GM12878 (cell line): ENCODE data around the gene GPRIN1. TPM values are rescaled to one million over a fixed set of nuclear protein-coding genes. Genes with fewer than 3 reads are reported as not detected.

Experiments used
- ATAC-seq: fragments of 200-7000 bp; cut with Tn5 transposase; 3 replicates; pipeline ENCODE4 v1.9.1; 2020; ENCODE audit warnings: mild to moderate bottlenecking, moderate library complexity
- BruUV-seq: library from RNA; stranded (reverse); fragments of 400-500 nt; replicated peaks from 2 replicates; lab custom pipeline; 2021; lab: Mats Ljungman, UMichigan
- CTCF ChIA-PET: fragments of 300-600 bp; sonication (Branson Sonifier 250); formaldehyde crosslinking; extraction: SDS; loops from one replicate; lab custom pipeline; 2021; ENCODE audit warnings: inconsistent platforms; lab: Yijun Ruan, JAX
- POLR2A ChIA-PET: fragments of 350-600 bp; formaldehyde crosslinking; extraction: SDS; loops from one replicate; lab custom pipeline; 2021; ENCODE audit warnings: inconsistent platforms; lab: Charles Lee
- RAD21 ChIA-PET: fragments of 300-600 bp; sonication (Branson Sonifier 250); formaldehyde crosslinking; loops from one replicate; lab custom pipeline; 2023; ENCODE audit warnings: antibody characterized with exemption; ENCODE audit not compliant: unreplicated experiment; lab: Charles Lee
- SMC1A ChIA-PET: fragments of 300-600 bp; sonication (Branson Sonifier 250); formaldehyde crosslinking; loops from one replicate; lab custom pipeline; 2023; ENCODE audit not compliant: unreplicated experiment, uncharacterized antibody; lab: Charles Lee
- DNase-seq: peaks from one replicate; pipeline ENCODE4 v3.0.0-alpha.2; 2011; ENCODE audit warnings: low read depth, low spot score
- FAIRE-seq: peaks from 3 replicates; lab custom pipeline; 2011; peaks lifted over from hg19 to GRCh38; lab: Jason Lieb, UNC
- H2AFZ ChIP-seq: 2 replicates; pipeline ENCODE4 v1.6.0; 2011; ENCODE audit warnings: low read depth, low read length, control low read depth; ENCODE audit not compliant: control insufficient read depth
- H3K27ac ChIP-seq: 2 replicates; pipeline ENCODE4 v1.5.1; 2011; ENCODE audit warnings: control low read depth; ENCODE audit not compliant: control insufficient read depth, insufficient read depth
- H3K27me3 ChIP-seq, 2 experiments: replicated peaks in 1 of 2; 2 replicates each; pipeline versions ENCODE4 v1.6.0 to v1.6.1; 2011; ENCODE audit warnings: low read length in 1 of 2; ENCODE audit not compliant: control insufficient read depth in 2 of 2, insufficient read depth in 2 of 2
- H3K36me3 ChIP-seq, 2 experiments: 2 replicates each; pipeline ENCODE4 v1.5.1; 2011; ENCODE audit warnings: low read length in 1 of 2; ENCODE audit not compliant: control insufficient read depth in 2 of 2, insufficient read depth in 2 of 2
- H3K4me1 ChIP-seq: 2 replicates; pipeline ENCODE4 v1.6.1; 2011; ENCODE audit warnings: mild to moderate bottlenecking, low read length, moderate library complexity, mixed read lengths; ENCODE audit not compliant: control insufficient read depth, insufficient read depth
- H3K4me2 ChIP-seq: 2 replicates; pipeline ENCODE4 v1.6.0; 2011; ENCODE audit warnings: control low read depth; ENCODE audit not compliant: control insufficient read depth, insufficient read depth
- H3K4me3 ChIP-seq: fragments of 200-600 bp; sonication (generic); 2 replicates; pipeline ENCODE4 v1.5.1; 2016
- H3K79me2 ChIP-seq: 2 replicates; pipeline ENCODE4 v1.6.0; 2011; ENCODE audit warnings: low read length; ENCODE audit not compliant: control insufficient read depth, insufficient read depth
- H3K9ac ChIP-seq: 2 replicates; pipeline ENCODE4 v1.8.0; 2011; ENCODE audit warnings: low read length, control low read depth, mixed read lengths; ENCODE audit not compliant: control insufficient read depth, insufficient read depth
- H3K9me3 ChIP-seq: replicated peaks from 3 replicates; pipeline ENCODE4 v1.5.1; 2011; ENCODE audit warnings: mild to moderate bottlenecking, low read length; ENCODE audit not compliant: control insufficient read depth, insufficient read depth
- H4K20me1 ChIP-seq: 2 replicates; pipeline ENCODE4 v1.6.0; 2011; ENCODE audit not compliant: control insufficient read depth, insufficient read depth
- BCL11A ChIP-seq: IDR thresholded peaks from 2 replicates; pipeline ENCODE4 v1.6.1; 2011; ENCODE audit warnings: low read depth, low read length
- CBX3 ChIP-seq: fragments of 200-600 bp; sonication (generic); IDR thresholded peaks from 2 replicates; pipeline ENCODE4 v1.6.1; 2016; ENCODE audit warnings: low read depth, borderline replicate concordance
- DPF2 ChIP-seq: fragments of 450-650 bp; IDR thresholded peaks from 2 replicates; pipeline ENCODE4 v1.6.1; 2017; ENCODE audit warnings: mild to moderate bottlenecking
- ELK1 ChIP-seq: IDR thresholded peaks from 2 replicates; pipeline ENCODE4 v1.6.1; 2012; ENCODE audit warnings: low read depth, low read length, improper control_type of control experiment
- HSF1 ChIP-seq: fragments of 150-350 bp; IDR thresholded peaks from 2 replicates; pipeline ENCODE4 v1.6.1; 2014; ENCODE audit warnings: mild to moderate bottlenecking, low read depth, low read length
- IKZF2 ChIP-seq, 2 experiments: fragments of 450-650 bp; IDR thresholded peaks; 2 replicates each; pipeline ENCODE4 v1.6.1; 2017; ENCODE audit warnings: mild to moderate bottlenecking in 2 of 2, moderate library complexity in 2 of 2
- JUND ChIP-seq: IDR thresholded peaks from 2 replicates; pipeline ENCODE4 v1.6.1; 2012; ENCODE audit warnings: low read depth, mild to moderate bottlenecking, low read length, improper control_type of control experiment, moderate library complexity
- MYC ChIP-seq: IDR thresholded peaks from 2 replicates; pipeline ENCODE4 v1.6.1; 2011; ENCODE audit warnings: mild to moderate bottlenecking, low read length, moderate library complexity, inconsistent platforms; ENCODE audit not compliant: insufficient read depth, insufficient replicate concordance, insufficient read length, severe bottlenecking
- NFYA ChIP-seq: IDR thresholded peaks from 2 replicates; pipeline ENCODE4 v1.6.1; 2011; ENCODE audit warnings: low read depth, mild to moderate bottlenecking, low read length, improper control_type of control experiment, borderline replicate concordance
- NR2C1 ChIP-seq: fragments of 450-650 bp; IDR thresholded peaks from 2 replicates; pipeline ENCODE4 v1.6.1; 2017; ENCODE audit warnings: antibody characterized with exemption, mild to moderate bottlenecking, moderate library complexity
- PAX8 ChIP-seq: fragments of 450-650 bp; IDR thresholded peaks from 2 replicates; pipeline ENCODE4 v1.6.1; 2017; ENCODE audit warnings: mild to moderate bottlenecking, moderate library complexity
- PML ChIP-seq: IDR thresholded peaks from 2 replicates; pipeline ENCODE4 v1.6.1; 2012; ENCODE audit warnings: low read length, inconsistent platforms
- RELA ChIP-seq: fragments of 450-650 bp; IDR thresholded peaks from 2 replicates; pipeline ENCODE4 v1.8.0; 2014; ENCODE audit warnings: borderline replicate concordance; ENCODE audit not compliant: partially characterized antibody
- RELB ChIP-seq: fragments of 450-650 bp; IDR thresholded peaks from 2 replicates; pipeline ENCODE4 v1.6.1; 2017; ENCODE audit warnings: low read depth, mild to moderate bottlenecking, moderate library complexity
- SIX5 ChIP-seq: IDR thresholded peaks from 2 replicates; pipeline ENCODE4 v1.6.1; 2011; ENCODE audit warnings: mild to moderate bottlenecking, low read depth, low read length, moderate library complexity; ENCODE audit not compliant: severe bottlenecking
- SMC3 ChIP-seq: IDR thresholded peaks from 2 replicates; pipeline ENCODE4 v1.6.1; 2011; ENCODE audit warnings: low read length, improper control_type of control experiment, borderline replicate concordance
- SPI1 ChIP-seq: IDR thresholded peaks from 2 replicates; pipeline ENCODE4 v1.6.1; 2011; ENCODE audit warnings: low read depth, mild to moderate bottlenecking, low read length, moderate library complexity, borderline replicate concordance; ENCODE audit not compliant: insufficient read depth
- WGBS: methylation state at CpG from one replicate; pipeline ENCODE4 v1.1.6; 2016; ENCODE audit warnings: low lambda C conversion rate; ENCODE audit not compliant: insufficient replicate concordance, insufficient coverage; ENCODE audit errors: missing lambda C conversion rate; 5-methylcytosine and 5-hydroxymethylcytosine counted together
- in situ Hi-C: fragments of 300-500 bp; cut with MboI; formaldehyde crosslinking; loops from 9 replicates; pipeline ENCODE4 v1.14.3; 2018; ENCODE audit warnings: mixed read lengths
- intact Hi-C: fragments of 100-400 bp; cut with micrococcal nuclease; formaldehyde crosslinking; loops from one replicate; pipeline ENCODE4 v1.14.2; 2022; ENCODE audit not compliant: unreplicated experiment
- polyA plus RNA-seq, 11 experiments: library from polyadenylated mRNA; depleted of rRNA in 4 of 11; unstranded in 6 of 11; stranded (reverse) in 5 of 11; fragments of >200 nt; fragmentation: Nextera tagmentation in 4 of 11; fragmentation: Illumina TruSeq in 1 of 11; extraction: Ambion mirVana in 4 of 11; extraction: Trizol in 1 of 11; gene quantifications; 1 replicate in 1 of 11; 2 replicates in 10 of 11; pipeline versions ENCODE4 v1.2.1 to v1.2.3, GENCODE V29; 2011 to 2016; ENCODE audit warnings: inconsistent platforms in 2 of 11, missing spikeins in 2 of 11, low read depth in 1 of 11
- total RNA-seq, 4 experiments: library from RNA; depleted of rRNA in 3 of 4; stranded (reverse); fragments of >200 nt in 3 of 4; fragmentation: Illumina TruSeq in 1 of 4; extraction: Trizol in 1 of 4; gene quantifications; 2 replicates each; pipeline versions ENCODE4 v1.2.1 to v1.2.3, GENCODE V29; 2013 to 2021

Gene GPRIN1
- total and polyA plus RNA-seq, 10 of the 15 experiments (the other 5 are each of a cell fraction or from before 2014, with no cell fraction given): 0.52 to 16.3 (median 4.5) TPM

GRCh38 chr5:176550275-176550831 is 59.6 kb downstream of the GPRIN1 start (continued):
- TF ChIP-seq RELB: peak; percentile 63
- peak; percentile 90 to 91 for TF ChIP-seq IKZF2 (IDR thresholded peaks at IDR 0.05)
- no peak for TF ChIP-seq ELK1
- peak; percentile 97 for TF ChIP-seq SPI1
- TF ChIP-seq DPF2: peak; percentile 70

GRCh38 chr5:176549871-176550270 is 60.1 kb downstream of the GPRIN1 start:
- CTCF ChIA-PET: interaction anchor here (0.7 to 1.1 kb wide), 2 partner anchors 92 to 111 kb away, joined by 3 to 4 read pairs; no protein-coding TSS in a partner anchor
- Histone ChIP-seq H3K4me1 (0 out of 2 replicates have a peak, but pooled peaks cover 6% of the 10 kb centered on the region), H3K79me2 (no peaks in the 10 kb centered on the region), H3K27me3 (peaks cover 0 to 2% of the 10 kb centered on the region in 2 experiments; a peak in 2 of 4 replicates), H3K27ac (no peak overlapping the region), H3K9me3 (no peaks in the 10 kb centered on the region), H3K4me2 (no peak overlapping the region), H2AFZ (no peak overlapping the region), H3K9ac (no peak overlapping the region), H4K20me1 (no peaks in the 10 kb centered on the region), H3K4me3 (no peak overlapping the region), H3K36me3 (no peaks in the 10 kb centered on the region)
- FAIRE-seq: no peak
- no peak for ATAC-seq
- no peak for DNase-seq
- in situ Hi-C loops: no loop called here
- intact Hi-C loops: no loop called here
- TF ChIP-seq HSF1 (no peak), BCL11A (no peak), NR2C1 (no peak), CBX3 (no peak), MYC (no peak), JUND (no peak), RELA (no peak), NFYA (no peak), PML (no peak), PAX8 (no peak), IKZF2 (IDR thresholded peaks at IDR 0.05) (no peak), DPF2 (no peak), SIX5 (no peak), SMC3 (no peak)
- WGBS: 63% methylated on average over 7 of the region's 7 CpGs
- POLR2A ChIA-PET: no interaction called here
- no TSS peak for BruUV-seq
- SMC1A ChIA-PET: no interaction called here
- RAD21 ChIA-PET: no interaction called here
